Medulla oblongata (tissue), 1 donor: ENCODE measurements around the gene FHOD3.
"Not testable (repeated sequence)": the region's sequence is repeated elsewhere in the genome, so short reads cannot be mapped to it uniquely, and the experiment has no call there.

Experiments used
- DNase-seq: peaks from one replicate; pipeline ENCODE4 v3.0.0-alpha.2; 2015; ENCODE audit errors: extremely low spot score

Gene FHOD3

DNA sequence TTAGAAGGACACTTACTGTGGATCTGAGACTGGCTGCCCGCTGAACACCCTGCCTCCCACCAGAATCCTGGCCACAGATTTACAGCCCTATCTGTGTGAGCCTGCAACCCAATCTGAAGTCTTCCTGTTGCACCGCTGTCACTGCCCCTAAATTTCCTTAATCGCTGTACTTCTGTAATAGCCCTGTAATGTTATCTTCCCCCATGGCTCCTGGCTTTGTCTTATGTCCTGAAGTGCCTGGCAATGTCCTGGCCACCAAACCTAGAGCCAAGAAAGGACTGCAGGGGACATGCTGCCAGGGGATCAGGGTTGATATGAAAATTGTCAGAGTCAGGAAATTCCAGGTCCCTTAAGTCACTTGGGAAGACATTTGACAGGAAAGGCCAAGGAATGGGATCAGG lies 52.7 kb downstream of the FHOD3 start:
- no peak for DNase-seq

- no peak for DNase-seq
Measured at GRCh38 chr18:36350839-36351469, 53.4 kb downstream of the FHOD3 start.

DNA sequence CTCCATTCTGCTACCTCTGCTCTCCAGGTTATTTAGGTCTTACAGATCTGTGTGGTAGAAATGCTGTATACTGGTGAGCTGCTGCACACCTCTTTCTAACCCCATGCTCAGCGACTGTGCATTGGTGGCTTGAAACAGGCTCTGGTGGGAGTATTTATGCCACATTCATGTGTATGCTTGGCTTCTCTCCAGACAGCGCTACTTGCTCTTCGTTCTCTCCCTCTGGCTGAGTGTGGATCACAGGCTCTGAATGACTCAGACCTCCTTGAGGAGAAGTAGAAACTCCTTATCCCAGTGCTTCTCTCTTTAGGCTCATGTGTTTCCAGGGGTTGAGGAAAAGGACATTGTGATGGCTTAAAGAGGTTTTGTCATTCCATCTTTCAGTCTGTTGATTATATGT lies 54.9 kb downstream of the FHOD3 start:
- DNase-seq: no peak

GRCh38 chr18:36354989-36355388 lies 57.5 kb downstream of the FHOD3 start:
- no peak for DNase-seq

DNA sequence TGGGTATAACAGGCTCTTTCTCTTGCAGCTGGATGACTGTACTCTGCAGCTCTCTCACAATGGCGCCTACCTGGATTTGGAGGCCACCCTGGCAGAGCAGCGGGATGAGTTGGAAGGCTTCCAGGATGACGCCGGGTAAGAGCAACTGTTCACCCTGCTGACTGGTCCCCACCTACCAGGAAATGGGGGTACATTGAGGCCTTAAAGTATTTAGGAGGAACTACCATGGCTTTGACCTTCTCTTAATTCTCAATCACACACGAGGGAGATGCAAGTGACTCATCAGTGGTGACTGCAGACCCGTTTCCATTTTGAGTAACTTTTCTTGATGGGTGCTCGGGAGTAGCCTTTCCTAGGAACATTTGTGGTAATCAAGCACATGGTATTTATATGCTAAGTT lies 58.0 kb downstream of the FHOD3 start:
- DNase-seq: no peak

DNA sequence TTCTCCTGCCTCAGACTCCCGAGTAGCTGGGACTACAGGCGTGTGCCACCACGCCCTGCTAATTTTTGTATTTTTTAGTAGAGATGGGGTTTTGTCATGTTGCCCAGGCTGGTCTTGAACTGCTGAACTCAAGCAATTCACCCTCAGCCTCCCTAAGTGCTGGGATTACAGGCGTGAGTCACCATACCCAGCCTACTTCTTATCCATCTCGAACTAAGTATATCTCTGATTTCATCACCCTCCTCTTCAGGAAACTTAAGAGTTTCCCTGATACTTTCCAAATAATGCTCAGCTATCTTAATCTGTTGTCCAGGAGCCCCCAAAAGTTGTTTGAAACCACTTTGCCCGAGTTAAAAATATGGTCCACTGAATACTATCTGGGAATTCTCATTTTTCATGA lies 59.2 kb downstream of the FHOD3 start:
- DNase-seq: not testable (repeated sequence)

DNA sequence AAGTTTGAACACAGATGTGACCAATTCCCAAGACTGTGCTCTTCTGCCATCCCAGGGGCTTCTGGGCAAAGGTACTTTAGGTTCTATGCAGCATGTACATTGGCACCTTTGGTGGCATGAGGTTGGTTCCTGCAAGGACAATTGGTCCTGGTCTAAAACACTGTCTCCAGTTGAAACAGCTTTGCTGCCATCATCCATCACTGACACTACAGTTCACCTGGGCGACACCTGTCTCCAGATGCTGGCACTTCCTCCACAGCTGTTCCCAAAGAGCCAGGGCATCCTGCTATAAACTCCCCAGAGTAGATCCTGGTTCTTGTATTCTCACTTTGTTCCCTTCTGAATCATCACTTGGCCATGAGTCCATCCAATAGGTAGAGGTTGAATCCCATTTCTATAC lies 60.6 kb downstream of the FHOD3 start:
- DNase-seq: no peak

- no peak for DNase-seq
Measured at GRCh38 chr18:36360256-36360909, 62.9 kb downstream of the FHOD3 start.

DNA sequence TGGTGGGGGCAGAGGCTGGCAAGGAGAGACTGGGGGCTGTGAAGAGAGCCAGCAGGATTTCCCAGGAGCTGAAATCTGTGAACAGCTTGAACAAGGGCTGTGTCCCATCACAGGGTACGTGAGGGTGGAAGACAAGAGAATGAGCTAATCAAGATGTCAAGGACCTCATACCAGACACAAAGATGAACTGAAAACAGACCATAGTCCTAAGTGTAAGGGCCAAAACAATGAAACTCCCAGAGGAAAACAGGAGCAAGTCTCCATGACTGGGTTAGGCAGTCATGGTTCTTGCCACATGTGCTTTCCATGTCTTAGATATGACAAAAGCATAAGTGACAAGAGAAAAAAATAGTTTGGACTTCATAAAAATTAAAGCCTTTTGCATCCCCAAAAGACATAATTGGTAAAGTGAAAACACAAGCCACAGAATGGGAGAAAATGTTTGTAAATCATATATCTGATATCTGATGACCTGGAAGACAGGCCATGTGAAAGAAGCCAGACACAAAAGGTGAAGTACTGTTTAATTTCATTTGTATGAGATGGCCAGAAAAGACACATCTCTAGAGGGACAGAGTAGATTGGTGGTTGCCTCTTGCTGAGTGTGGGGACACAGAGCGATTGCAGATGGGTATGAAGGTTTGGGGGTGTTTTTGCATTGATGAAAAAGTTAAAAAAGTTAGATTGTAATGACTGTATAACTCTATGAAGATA lies 67.6 kb downstream of the FHOD3 start:
- DNase-seq: no peak

DNA sequence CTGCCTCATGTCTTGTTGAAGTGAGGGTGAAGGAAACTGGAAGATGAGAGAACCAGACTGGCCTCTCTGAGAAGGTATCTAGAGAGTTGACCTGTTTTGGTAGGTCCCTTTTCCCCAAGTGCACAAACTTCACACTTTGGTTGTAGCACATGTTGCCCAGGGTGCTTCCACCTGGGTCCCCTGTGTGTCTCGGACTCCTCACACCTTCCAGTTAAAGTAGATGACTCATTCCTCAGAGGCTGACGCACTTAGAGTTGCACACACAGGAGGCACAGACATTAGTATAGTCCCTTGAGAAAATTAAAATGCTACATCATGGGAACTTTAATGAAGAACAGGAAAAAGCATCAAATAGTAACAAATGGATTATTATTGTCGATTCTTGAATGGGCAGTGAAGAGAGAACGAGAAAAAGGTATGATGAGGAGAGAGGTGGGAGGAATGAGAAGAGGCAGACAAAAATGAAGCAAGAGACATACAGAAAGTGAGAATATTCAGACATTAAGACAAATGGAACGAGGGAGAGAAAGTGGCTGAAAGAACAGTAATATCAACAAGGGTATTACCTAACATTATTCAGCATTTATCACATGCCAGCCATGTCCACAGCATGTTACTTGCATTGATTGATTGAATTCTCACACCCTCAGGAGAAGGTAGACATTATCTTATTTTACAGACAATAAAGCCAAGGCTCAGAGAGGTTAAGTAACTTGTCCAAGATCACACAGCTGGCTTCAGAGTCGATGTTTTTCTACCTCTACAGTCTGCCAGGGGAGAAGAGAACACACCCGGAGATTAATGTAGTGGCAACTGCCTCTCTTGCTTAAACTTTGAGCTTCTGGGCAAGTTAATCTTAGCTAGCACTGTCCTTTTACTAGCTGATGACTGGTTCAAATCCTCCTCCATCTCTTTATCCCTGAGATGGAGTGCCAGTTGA lies 68.6 kb downstream of the FHOD3 start:
- no peak for DNase-seq

DNA sequence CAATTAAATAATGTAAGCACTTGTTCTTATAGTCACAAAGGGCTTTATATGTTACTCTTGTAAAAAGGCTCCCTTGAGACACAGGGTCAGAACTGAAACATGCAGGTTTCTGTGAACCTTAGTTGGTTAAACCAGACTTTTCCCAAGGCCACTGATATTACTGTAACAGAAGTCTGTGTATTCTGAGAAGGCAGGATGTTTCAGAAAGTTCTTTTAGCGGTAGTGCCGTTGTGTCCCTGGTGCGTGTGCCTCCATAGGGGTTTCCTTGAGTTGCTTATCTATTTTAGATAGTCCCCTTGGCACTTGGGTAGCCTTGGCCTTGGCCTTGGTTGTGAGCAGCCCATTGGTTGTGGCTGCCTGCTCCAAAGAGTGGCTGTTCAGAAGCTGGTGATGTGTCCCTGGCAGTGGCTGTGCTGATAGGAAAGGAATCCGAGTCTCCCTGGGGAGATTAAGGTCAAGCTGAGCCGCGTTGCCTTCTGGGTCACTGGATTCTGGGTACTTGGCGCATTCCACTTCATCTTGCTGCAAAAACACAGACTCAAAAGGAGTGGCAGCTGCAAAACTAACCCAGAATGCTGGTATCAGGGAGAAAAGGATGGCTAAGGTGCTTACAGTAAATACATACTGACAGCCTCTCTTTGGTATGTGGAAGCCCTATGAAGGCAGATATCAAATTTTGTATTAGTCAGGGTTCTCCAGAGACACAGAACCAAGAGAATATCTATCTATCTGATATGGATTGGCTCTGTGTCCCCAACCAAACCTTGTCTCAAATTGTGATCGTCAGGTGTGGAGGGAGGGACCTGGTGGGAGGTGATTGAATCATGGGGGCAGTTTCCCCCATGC lies 69.7 kb downstream of the FHOD3 start:
- DNase-seq: no peak

DNA sequence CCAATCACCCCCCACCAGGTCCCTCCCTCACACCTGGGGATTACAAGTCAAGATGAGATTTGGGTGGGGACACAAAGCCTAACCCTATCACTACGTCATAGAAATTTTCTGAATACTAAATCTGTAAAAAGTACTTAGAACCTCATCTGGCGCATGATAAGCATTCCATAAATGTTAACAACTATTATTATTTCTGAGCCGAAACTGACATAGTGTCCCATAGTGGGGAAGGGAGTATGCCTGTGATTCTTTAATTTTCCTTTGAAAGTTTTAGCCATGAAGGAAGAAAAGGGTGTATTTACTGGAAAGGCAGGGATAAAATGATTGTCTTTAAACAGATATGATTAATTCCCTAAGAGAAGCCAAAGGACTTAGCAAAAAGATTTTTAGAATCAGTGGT lies 71.4 kb downstream of the FHOD3 start:
- no peak for DNase-seq

DNA sequence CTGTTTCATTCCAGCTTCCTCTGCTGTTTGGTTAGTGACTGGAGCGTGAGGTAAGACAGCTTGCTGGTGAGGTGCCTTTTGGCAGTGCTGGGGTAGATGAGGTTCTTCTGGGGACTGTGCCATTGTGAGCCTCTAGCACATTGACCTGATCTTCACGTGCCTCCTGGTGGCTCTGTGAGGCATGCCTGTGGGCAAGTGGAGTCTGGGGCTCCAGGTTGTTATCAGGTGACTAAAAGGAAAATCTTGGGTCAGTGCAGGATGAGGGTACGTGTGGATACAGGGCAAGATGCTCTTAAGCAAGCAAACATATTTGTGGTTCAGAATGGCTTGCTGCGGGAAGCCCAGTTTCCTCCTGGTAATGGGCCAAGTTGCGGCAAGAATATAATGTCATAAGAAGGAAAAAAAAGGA lies 75.4 kb downstream of the FHOD3 start:
- DNase-seq: no peak

DNA sequence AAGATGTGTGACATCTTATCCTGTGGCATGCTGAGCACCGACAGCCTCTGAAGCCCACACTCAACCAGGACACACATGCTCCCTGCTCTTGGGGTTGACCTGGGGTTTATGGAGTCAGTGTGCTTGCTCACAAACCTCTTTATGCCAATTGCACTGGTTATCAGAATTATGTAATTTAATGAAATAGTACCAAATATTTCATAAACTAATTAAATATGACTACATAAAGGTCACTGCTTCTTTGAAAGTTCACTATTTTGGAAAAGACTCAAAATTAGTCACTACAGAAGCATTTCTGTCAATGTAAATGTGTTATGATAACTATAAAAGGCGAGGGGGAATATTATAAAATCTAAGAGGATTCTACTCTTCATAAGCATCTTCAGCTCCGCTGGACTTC lies 76.7 kb downstream of the FHOD3 start:
- DNase-seq: no peak

DNA sequence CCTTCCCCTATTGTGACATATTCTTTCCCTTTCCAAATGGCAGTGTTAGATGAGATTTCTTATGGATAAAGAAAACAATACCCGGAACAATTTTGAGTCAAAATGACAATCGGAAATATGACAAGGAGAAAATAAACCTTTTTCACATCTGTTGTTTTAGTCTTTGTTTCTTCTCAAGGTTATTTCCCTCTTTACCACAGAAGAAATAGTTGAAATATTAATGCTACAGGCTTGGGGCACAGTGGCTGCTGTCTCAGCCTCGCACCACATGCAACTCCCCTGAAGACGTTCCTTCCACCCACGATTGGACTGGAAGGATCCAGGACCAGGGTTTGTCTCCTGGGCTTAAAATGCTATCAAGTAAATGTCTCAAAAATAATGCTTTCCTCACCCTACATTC lies 77.6 kb downstream of the FHOD3 start:
- DNase-seq: no peak

DNA sequence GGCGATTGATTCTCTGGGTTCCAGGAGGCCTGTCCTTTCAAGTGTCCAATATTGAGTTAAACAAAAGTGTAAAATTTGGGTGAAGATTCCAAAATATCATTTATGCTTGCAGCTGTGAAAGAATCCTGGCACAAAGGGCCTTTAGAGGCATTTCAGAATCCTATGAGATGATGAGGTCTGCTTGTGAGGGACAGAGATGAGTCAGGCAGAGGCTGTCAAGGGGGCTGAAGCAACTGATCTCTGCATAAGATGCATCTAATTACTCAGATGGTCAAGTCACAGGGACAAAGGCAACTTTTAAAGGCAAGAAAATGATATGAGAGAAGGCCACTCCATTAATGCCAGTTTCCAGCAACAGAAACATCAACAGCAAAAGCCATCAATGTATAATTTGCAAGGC lies 78.8 kb downstream of the FHOD3 start:
- DNase-seq: no peak

DNA sequence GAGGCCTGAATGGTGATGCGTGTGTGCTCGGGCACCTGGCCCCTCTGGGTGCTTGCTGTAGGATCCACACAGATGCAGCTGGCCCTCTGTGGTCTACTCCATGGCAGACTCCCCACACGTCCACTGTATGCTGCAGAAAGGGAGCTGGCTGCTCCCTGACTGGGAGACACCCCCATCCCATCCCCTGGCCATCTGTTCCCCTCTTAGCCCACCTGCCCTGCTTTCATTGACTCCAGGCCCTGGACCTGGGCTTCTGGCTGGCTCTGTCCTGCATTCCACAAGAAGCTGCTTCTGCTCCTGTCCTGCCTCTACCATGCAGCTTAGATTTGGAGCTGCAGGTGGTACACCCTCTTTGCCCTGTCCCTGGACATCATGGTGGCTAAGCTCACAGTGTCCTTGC lies 80.1 kb downstream of the FHOD3 start:
- DNase-seq: no peak

DNA sequence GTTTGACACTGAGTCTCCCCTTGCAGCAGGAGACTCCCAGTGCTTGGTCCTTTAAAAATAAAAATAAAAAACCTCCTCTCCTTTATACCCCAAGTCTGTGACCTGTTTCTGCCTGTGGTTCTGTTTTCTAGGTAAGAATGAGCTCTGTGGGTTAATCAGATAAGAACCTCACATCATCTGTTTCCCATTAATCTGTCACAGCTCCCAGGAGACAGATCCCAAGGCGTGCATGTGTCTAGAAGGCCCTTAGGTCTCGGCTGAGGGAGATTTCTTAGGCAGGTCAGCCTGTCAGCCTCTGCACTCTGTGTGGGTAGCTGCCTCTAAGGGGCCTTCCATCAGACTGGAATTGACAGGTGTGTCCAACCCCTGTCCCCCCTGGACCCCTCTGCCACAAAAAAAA lies 80.7 kb downstream of the FHOD3 start:
- DNase-seq: no peak

DNA sequence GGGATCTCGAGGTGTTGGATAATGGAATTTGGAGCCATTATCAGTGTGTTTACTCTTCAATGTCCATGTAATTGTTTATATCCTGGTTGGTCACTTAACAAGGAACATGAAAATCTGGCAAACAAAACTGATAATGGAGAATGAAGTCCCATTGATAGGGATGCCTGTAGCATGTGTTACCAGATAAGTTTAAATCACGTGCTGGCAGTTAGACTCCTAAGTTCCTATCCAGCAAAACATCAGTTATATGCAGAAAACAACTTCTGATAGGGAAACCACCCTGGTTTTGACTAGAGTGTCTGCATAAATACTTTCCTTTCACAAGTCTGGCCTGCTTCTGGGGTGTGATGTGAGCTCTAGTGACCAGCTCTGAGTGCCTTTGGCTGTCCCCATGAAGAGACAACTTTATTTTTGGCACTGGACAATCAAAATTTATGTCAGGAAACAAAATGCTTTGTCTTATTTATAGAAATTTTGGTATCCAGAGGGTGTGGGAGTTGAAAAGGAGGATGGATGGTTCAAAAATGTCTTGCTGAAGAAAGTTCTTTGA lies 82.0 kb downstream of the FHOD3 start:
- no peak for DNase-seq

- DNase-seq: no peak
Measured at GRCh38 chr18:36380173-36380827, 82.8 kb downstream of the FHOD3 start.
